CD4-positive, alpha-beta T cell (primary cell): Measurements from ENCODE around the gene GSTM4. TPM values are rescaled to one million over a fixed set of nuclear protein-coding genes. Genes with fewer than 3 reads are reported as not detected.

Source experiments
- ATAC-seq: fragments of 200-7000 bp; cut with Tn5 transposase; one replicate; pipeline ENCODE4 v1.10.0; 2022; ENCODE audit warnings: mild to moderate bottlenecking; ENCODE audit not compliant: poor library complexity
- CTCF ChIA-PET: fragments of 350-600 bp; sonication (Branson Sonifier 250); formaldehyde crosslinking; loops from one replicate; lab custom pipeline; 2021; ENCODE audit warnings: antibody characterized with exemption, inconsistent platforms; lab: Charles Lee
- POLR2A ChIA-PET: fragments of 350-600 bp; sonication (Branson Sonifier 250); formaldehyde crosslinking; loops from one replicate; lab custom pipeline; 2021; ENCODE audit warnings: antibody characterized with exemption, inconsistent platforms; lab: Charles Lee
- DNase-seq, 14 experiments: peaks; one replicate each; pipeline ENCODE4 v3.0.0-alpha.2; 2013 to 2020; ENCODE audit warnings: mixed read lengths in 2 of 14
- H3K27ac ChIP-seq, 2 donors: one replicate each; pipeline versions ENCODE4 v1.5.1 to v1.7.0; 2013; ENCODE audit warnings: low read length in 2 of 2, low read depth in 1 of 2, mild to moderate bottlenecking in 1 of 2
- H3K27me3 ChIP-seq, 2 experiments: 1 replicate in 1 of 2; 2 replicates in 1 of 2; pipeline versions ENCODE4 v1.6.1 to v1.7.0; 2013; ENCODE audit warnings: low read length in 2 of 2, control low read depth in 1 of 2, mild to moderate bottlenecking in 1 of 2, moderate library complexity in 1 of 2; ENCODE audit not compliant: insufficient read depth in 2 of 2, control insufficient read depth in 1 of 2
- H3K36me3 ChIP-seq: one replicate; pipeline ENCODE4 v1.6.1; 2013; ENCODE audit warnings: low read length, control low read depth; ENCODE audit not compliant: insufficient read depth
- H3K4me1 ChIP-seq: one replicate; pipeline ENCODE4 v1.6.1; 2013; ENCODE audit warnings: low read length, control low read depth; ENCODE audit not compliant: insufficient read depth
- H3K4me3 ChIP-seq: one replicate; pipeline ENCODE4 v1.5.1; 2013; ENCODE audit warnings: mild to moderate bottlenecking, low read length, moderate library complexity
- H3K9me3 ChIP-seq, 2 experiments: 1 replicate in 1 of 2; 2 replicates in 1 of 2; pipeline versions ENCODE4 v1.6.1 to v1.7.0; 2013; ENCODE audit warnings: low read length in 2 of 2, mild to moderate bottlenecking in 2 of 2, control low read depth in 1 of 2, moderate library complexity in 1 of 2; ENCODE audit not compliant: control insufficient read depth in 1 of 2, insufficient read depth in 1 of 2
- H3K27ac Mint-ChIP-seq: one replicate; pipeline ENCODE4 v1.8.0; 2020; ENCODE audit warnings: mixed read lengths
- H3K27me3 Mint-ChIP-seq: one replicate; pipeline ENCODE4 v1.8.0; 2021; ENCODE audit warnings: mixed read lengths
- H3K36me3 Mint-ChIP-seq: one replicate; pipeline ENCODE4 v1.8.0; 2021; ENCODE audit warnings: low read depth, mixed read lengths
- H3K4me1 Mint-ChIP-seq: one replicate; pipeline ENCODE4 v1.8.0; 2021; ENCODE audit warnings: low read depth, mixed read lengths
- H3K4me3 Mint-ChIP-seq: one replicate; pipeline ENCODE4 v1.8.0; 2020; ENCODE audit warnings: mild to moderate bottlenecking, mixed read lengths
- H3K9me3 Mint-ChIP-seq: one replicate; pipeline ENCODE4 v1.8.0; 2020; ENCODE audit warnings: mixed read lengths
- intact Hi-C, 2 experiments: fragments of 100-400 bp; cut with DNase I in 1 of 2; cut with micrococcal nuclease in 1 of 2; formaldehyde crosslinking; loops; one replicate each; pipeline versions ENCODE4 v1.15.1 to v1.9.0; 2023 to 2025; cut with DNase I, micrococcal nuclease
- total RNA-seq, 174 experiments: library from RNA in 2 of 174; stranded (reverse) in 2 of 174; gene quantifications; one replicate each; pipeline ENCODE4 v1.2.3 and lab custom pipeline; 2021 to 2026
- TF ChIP-seq, protein P1 (sequence below): fragments of 200-600 bp; IDR thresholded peaks from one replicate; pipeline ENCODE4 v1.8.0; 2022; ENCODE audit warnings: antibody characterized with exemption, mild to moderate bottlenecking

The GSTM4 gene
- total RNA-seq, 2 experiments from 2014 or later = 17.7 to 20.7 TPM

DNA sequence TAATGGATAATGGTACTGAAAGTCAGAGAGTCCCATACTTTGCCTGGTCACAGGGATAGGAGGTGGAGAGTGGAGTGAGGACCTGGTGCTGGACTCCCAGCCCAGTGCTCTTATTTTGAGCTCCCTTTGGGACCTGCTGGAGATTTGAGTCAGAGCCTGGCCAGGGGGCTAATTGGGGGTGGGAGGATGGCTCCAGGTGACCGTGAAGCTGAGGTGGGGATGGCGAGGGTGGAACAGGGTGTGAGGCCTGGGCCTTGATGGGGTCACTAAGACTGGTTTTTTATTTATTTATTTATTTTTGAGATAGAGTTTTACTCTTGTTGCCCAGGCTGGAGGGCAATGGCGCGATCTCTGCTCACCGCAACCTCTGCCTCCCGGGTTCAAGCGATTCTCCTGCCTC, 18.5 kb upstream of the GSTM4 start:
- Mint-ChIP-seq H3K36me3 (peaks cover 4% of the 10 kb centered on the region), H3K27me3 (no peaks in the 10 kb centered on the region), H3K9me3 (no peaks in the 10 kb centered on the region), H3K4me3 (no peak overlapping the region), H3K4me1 (peaks cover 19% of the 10 kb centered on the region), H3K27ac (no peak overlapping the region)
- H3K36me3 ChIP-seq = no peaks in the 10 kb centered on the region
- TF ChIP-seq, protein P1, sequence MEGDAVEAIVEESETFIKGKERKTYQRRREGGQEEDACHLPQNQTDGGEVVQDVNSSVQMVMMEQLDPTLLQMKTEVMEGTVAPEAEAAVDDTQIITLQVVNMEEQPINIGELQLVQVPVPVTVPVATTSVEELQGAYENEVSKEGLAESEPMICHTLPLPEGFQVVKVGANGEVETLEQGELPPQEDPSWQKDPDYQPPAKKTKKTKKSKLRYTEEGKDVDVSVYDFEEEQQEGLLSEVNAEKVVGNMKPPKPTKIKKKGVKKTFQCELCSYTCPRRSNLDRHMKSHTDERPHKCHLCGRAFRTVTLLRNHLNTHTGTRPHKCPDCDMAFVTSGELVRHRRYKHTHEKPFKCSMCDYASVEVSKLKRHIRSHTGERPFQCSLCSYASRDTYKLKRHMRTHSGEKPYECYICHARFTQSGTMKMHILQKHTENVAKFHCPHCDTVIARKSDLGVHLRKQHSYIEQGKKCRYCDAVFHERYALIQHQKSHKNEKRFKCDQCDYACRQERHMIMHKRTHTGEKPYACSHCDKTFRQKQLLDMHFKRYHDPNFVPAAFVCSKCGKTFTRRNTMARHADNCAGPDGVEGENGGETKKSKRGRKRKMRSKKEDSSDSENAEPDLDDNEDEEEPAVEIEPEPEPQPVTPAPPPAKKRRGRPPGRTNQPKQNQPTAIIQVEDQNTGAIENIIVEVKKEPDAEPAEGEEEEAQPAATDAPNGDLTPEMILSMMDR = no peak
- no peaks in the 10 kb centered on the region for H3K9me3 ChIP-seq
- no peak overlapping the region for H3K27ac ChIP-seq
- H3K4me3 ChIP-seq = no peak overlapping the region
- H3K4me1 ChIP-seq = peaks cover 17% of the 10 kb centered on the region
- peak in 1 of 14 experiments; percentile 2 for DNase-seq
- H3K27me3 ChIP-seq = no peaks in the 10 kb centered on the region
- ChIA-PET CTCF (interaction anchor here (1.2 kb wide), 1 partner anchor 91 kb away, joined by 3 read pairs; no protein-coding TSS in a partner anchor), POLR2A (interaction anchor here (1.1 to 1.9 kb wide), 4 partner anchors 50 to 95 kb away, joined by 3 to 6 read pairs (median 4); partner anchors contain the start of genes GNAI3 and GSTM1)
- ATAC-seq = no peak
- intact Hi-C loops = no loop called here

DNA sequence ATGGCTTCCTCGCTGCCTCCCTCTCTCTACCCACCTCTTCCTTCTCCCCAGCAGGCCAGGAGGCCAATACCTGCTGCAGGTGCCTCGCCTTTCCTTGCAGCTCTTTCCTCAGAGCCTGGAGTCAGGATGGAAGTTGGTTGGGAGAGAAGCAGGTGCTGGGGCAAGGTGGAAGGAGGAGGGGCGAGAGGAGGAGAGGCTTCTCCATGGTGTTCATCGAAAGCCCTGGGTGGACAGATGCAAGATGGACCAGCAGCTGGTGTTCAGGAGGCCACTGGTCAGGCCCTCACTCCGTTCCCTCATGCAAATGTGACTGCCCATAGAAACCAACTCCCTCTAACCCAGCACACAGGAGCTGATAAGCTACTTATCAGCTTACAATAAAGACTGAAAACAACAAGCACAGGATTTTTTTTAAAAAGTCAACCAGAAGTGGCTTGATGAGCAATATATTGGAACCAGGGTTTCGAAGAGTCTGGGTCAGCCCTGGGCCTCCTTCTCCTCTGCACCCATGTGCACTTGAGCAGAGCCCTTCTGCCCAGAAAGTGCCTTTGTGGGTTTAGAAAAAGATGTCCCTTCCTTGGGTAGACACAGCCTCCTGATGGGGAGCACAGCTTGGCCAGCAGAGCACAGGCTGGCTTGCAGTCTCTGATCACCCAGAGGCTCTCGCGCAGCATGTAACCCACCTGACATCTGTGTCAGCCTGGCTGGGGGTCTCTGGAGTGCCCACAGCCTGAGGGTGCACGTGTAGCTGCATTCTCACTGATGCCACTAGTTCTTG, 16.6 kb upstream of the GSTM4 start:
- TF ChIP-seq, protein P1 = no peak
- Histone ChIP-seq H3K4me3 (no peak overlapping the region), H3K9me3 (no peaks in the 10 kb centered on the region), H3K4me1 (peaks cover 24% of the 10 kb centered on the region), H3K27me3 (no peaks in the 10 kb centered on the region), H3K36me3 (no peaks in the 10 kb centered on the region), H3K27ac (no peak overlapping the region)
- no peak for ATAC-seq
- intact Hi-C loops = no loop called here
- peak in 1 of 14 experiments; percentile 14 for DNase-seq
- Mint-ChIP-seq H3K4me3 (no peak overlapping the region), H3K9me3 (no peaks in the 10 kb centered on the region), H3K4me1 (peaks cover 33% of the 10 kb centered on the region), H3K27ac (no peak overlapping the region), H3K27me3 (no peaks in the 10 kb centered on the region), H3K36me3 (no peaks in the 10 kb centered on the region)
- ChIA-PET POLR2A (interaction anchor here (0.7 to 2.8 kb wide), 10 partner anchors 9 to 395 kb away, joined by 3 to 28 read pairs (median 5); partner anchors contain the start of genes AHCYL1, GNAI3, GSTM1 and STRIP1), CTCF (interaction anchor here (1.0 to 3.8 kb wide), 16 partner anchors 12 to 381 kb away, joined by 3 to 43 read pairs (median 6); partner anchors contain the start of genes AHCYL1, AMPD2, CYB561D1 and GNAT2)

DNA sequence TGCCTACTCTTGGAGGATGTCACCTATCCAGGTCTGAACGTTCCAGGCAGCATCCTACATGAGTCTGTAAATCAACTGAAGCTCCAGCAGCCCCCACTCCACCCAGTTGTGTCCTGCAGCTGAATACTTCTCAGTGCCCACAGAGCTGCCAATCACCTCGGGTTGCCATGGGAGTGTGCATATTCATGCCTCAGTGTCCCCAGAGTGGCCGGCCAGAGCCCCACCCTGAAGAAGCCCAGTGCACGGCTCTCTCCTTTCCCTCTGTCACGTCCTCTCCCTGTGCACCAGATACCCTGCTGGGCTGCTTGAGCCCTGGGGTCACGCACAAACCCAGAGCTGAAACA, 16.1 kb upstream of the GSTM4 start:
- Mint-ChIP-seq H3K36me3 (no peaks in the 10 kb centered on the region), H3K4me3 (no peak overlapping the region), H3K9me3 (no peaks in the 10 kb centered on the region), H3K4me1 (peaks cover 27% of the 10 kb centered on the region), H3K27ac (no peak overlapping the region), H3K27me3 (no peaks in the 10 kb centered on the region)
- H3K9me3 ChIP-seq = no peaks in the 10 kb centered on the region
- ChIA-PET POLR2A (interaction anchor here (0.6 to 2.8 kb wide), 14 partner anchors 10 to 395 kb away, joined by 3 to 28 read pairs (median 5); partner anchors contain the start of genes AHCYL1, GNAI3, GSTM1 and GSTM4), CTCF (interaction anchor here (0.5 to 3.8 kb wide), 38 partner anchors 10 to 635 kb away, joined by 3 to 43 read pairs (median 4); partner anchors contain the start of genes AHCYL1, AMPD2, CYB561D1 and GNAI3)
- intact Hi-C loops = loop anchor here (5.0 kb wide), 4 partner anchors 47 to 342 kb away; partner anchors contain the start of genes AHCYL1 (in 2 of the 2), GSTM1 (in 2 of the 2) and GNAI3 (in 1 of the 2)
- TF ChIP-seq, protein P1 = no peak
- H3K4me3 ChIP-seq = no peak overlapping the region
- H3K27ac ChIP-seq = no peak overlapping the region
- no peaks in the 10 kb centered on the region for H3K36me3 ChIP-seq
- peaks cover 19% of the 10 kb centered on the region for H3K4me1 ChIP-seq
- ATAC-seq (no peak), DNase-seq (no peak)
- no peaks in the 10 kb centered on the region for H3K27me3 ChIP-seq
